Renal cortex interstitium (tissue), 11 donors: ENCODE results near the gene UBE2D4. TPM values are rescaled to one million over a fixed set of nuclear protein-coding genes. Genes with fewer than 3 reads are reported as not detected.
"Not testable (repeated sequence)": the region's sequence is repeated elsewhere in the genome, so short reads cannot be mapped to it uniquely, and the experiment has no call there.

ENCODE experiments used
- DNase-seq, 11 donors: peaks; one replicate each; pipeline ENCODE4 v3.0.0-alpha.2; 2013; ENCODE audit warnings: low read depth in 9 of 11, low spot score in 4 of 11; ENCODE audit errors: extremely low read depth in 1 of 11
- polyA plus RNA-seq, 3 donors: library from polyadenylated mRNA; unstranded; fragments of 120-200 nt; gene quantifications; one replicate each; pipeline ENCODE4 v1.2.1, GENCODE V29; 2013; ENCODE audit not compliant: insufficient read length in 3 of 3

Gene UBE2D4
- polyA plus RNA-seq, 3 donors: 19.8 to 20.7 (median 20.6) TPM

- no peak for DNase-seq
Observed at GRCh38 chr7:43943417-43944187, 17.4 kb downstream of the UBE2D4 start.

- DNase-seq: no peak
Observed at GRCh38 chr7:43944286-43944685, 18.1 kb downstream of the UBE2D4 start.

DNA sequence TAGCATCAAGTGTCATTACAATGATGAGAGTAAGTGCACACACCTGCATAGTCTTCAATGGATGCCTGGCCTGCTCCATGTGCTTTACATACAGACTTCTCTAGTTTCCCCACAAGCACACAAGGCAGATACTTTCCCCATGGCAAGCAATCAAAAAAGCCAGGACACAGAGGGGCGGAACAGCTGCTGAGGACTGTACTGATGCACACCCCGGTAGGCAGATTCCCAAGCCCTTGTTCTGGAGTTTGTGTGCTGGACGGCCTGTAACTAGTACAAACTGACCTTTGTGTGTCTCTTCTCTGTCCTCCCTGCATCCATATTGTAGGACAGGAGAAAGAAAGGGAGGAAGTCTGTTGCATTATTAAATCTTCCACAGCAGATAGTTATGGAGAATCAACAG lies 25.8 kb downstream of the UBE2D4 start:
- DNase-seq: no peak

- no peak for DNase-seq
Observed at GRCh38 chr7:43953071-43953470, 26.8 kb downstream of the UBE2D4 start.

DNA sequence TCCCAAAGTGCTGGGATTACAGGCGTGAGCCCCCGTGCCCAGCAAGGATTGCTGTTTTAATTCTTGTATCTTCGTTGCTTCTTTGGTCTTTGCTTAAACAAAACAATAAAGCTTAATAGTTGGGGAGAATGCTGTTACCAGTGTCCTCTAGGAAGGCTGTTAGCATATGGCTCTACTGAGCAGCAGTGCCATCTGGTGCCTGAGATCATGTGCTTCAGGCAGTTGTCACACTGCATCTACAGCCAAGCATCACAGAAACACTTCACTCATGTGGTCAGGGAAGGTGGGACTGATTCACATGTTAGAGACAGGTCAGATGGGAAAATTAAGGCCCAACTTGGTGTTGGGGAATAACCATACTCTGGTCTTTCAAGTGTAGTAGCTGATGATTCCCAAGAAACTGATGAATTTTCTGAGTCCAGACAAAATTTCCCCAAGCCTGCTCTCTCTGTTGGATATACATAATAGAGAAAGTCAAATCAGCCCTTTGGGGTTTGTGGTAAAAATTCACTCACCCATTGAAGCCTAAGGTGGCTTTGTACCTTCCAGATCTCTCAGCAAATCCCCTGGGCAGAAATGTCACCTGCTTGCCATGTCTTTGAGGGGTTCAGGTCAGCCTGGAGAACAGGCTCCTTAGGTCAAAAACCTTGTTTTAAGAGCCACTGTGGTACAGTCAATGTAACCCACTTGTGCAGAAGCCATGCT lies 28.4 kb downstream of the UBE2D4 start:
- peak in 9 of 11 donors; percentile 4 to 18 (median 8) for DNase-seq

DNA sequence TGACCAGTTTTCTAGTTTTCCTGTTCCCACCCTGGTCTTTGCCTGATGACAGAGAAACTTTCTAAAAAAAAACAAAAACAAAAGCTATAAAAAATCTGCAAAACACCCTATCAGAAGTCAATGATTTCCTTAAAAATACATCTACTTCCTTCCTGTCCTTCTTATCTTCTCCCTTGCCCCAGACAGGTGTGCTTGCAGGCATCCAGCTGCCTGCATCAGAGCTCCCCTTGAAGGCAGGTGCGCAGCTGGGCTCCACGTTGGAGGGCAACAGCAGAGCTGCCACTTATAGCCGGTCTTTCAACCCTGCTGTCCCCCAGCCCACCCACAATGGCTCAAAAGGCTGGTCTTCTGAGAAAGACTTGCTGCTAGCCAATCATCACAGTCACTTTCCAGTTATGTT lies 29.8 kb downstream of the UBE2D4 start:
- no peak for DNase-seq

DNA sequence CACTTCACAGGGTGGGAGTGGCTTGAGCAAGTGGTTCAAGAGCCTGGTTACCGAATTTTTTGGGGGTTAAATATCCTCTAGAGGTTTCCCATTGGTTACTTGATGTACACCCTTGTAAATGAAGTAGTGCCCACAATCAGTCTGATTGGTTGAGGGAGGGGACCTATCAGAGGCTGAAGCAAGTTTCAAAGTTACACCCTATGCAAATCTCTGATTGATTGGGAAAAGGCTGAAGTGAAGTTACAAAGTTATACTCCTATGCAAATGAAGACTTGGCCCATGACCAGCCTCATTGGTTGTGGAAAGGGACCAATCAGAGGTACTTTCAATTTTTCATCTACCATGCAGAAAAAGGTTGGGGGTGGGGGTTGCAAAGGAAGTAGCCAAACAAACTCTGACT lies 34.7 kb downstream of the UBE2D4 start:
- no peak for DNase-seq

DNA sequence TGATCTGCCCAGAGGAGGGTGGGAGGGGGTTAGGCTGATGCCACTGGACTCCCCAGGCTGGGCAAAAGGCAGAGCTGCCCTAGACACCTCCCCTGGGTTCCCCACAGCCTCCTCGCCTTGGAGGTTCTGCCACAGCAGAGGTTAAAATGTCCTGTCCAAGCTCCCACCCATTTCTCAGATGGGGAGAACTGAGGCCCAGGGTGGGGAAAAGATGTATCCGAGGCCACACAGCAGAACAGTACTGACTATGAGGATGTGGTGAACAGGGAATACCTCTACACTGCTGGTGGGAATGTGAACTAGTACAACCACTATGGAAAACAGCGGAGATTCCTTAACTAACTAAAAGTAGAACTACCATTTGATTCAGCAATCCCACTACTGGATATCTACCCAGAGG lies 40.2 kb downstream of the UBE2D4 start:
- not testable (repeated sequence) for DNase-seq

GRCh38 chr7:43968172-43969040 lies 42.2 kb downstream of the UBE2D4 start:
- not testable (repeated sequence) for DNase-seq

- DNase-seq: not testable (repeated sequence)
Observed at GRCh38 chr7:43969586-43969985, 43.4 kb downstream of the UBE2D4 start.

- not testable (repeated sequence) for DNase-seq
Observed at GRCh38 chr7:43970698-43971097, 44.5 kb downstream of the UBE2D4 start.

DNA sequence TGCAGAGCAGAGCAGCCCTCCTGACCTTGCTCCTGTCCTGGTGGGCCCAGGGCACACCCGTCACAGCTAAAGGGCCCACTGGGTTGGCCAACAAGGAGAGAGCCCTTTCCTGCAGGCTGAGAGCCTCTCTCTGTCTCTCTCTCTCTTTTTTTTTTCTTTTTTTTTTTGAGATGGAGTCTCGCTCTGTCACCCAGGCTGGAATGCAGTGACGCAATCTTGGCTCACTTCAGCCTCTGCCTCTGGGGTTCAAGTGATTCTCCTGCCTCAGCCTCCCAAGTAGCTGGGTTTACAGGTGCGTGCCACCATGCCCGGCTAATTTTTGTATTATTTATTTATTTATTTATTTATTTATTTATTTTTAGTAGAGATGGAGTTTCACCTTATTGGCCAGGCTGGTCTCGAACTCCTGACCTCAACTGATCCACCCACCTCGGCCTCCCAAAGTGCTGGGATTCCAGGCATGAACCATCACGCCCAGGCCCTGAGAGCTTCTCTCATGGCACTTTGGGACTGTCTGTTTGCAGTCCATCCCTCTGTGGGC lies 47.9 kb downstream of the UBE2D4 start:
- DNase-seq: not testable (repeated sequence)

DNA sequence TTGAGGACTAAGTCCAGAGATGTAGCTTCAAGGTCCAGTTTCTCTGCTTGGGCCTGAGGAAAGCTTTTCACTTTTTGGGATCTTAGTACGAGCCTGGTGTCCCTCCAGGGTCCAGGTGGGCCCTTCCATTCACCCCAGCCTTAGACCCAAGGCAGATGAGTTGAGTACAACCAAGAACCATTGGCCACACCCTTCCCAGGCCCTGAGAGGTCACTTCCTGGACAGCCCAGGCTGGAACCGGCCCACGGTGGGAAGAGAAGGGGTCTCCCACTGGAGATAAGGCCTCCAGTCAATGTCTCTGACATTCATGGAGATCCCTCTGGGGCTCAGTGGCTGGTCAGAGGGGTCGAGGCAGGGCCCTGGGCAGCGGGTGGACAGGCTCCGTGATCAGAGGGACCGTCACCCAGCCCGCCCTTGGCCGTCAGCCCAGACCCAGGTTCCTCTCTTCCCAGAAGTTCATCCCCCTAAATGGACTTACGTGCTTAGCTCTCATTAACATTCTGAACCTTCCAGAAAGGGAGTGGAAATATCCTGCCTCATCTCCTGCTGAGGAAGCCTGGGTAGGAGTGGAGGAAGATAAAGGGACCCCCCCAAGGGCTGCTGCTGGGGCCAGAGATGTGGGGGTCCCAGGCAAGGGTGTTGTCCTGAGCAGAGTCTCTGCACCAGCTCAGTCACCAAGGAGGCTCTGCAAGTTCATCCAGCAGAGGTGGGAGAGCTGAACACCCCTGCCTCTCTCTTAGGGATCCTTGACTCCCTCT lies 48.7 kb downstream of the UBE2D4 start:
- DNase-seq: not testable (repeated sequence)

DNA sequence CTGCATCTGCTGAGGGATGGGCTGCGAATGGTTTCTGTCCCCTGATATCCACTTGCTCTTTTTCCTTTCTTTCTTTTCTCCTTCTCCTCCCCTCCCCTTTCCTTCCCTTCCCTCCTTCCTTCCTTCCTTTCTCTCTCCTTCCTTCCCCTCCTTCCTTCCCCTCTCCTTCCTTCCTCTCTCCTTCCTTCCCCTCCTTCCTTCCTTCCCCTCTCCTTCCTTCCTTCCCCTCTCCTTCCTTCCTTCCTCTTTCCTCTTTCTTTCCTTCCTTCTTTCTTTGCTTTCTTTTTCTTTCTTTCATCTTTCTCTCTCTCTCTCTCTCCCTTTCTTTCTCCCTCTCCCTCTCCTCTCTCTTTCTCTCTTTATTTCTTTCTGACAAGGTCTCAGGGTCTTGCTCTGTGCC lies 51.3 kb downstream of the UBE2D4 start:
- DNase-seq: no peak

GRCh38 chr7:43978102-43978501 lies 51.9 kb downstream of the UBE2D4 start:
- DNase-seq: not testable (repeated sequence)

DNA sequence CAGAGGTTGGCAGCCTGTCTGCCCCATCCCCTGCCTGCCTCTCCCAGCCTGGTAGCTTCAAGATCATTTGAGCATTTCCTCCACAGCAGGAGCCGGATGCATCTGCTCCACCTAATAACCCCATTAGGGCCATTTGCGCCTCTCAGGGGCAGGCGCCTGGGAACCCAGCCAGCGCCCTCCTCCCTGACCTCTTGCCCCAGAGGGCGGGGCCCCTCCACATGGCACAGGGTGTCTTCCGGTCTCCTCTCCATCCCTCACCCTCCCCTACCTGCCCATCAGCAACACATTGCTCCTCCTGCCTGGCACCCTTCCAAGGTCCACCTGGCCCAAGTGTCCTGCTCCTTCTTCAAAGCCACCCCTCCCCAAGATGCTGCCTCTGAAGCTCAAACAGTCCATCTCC lies 56.6 kb downstream of the UBE2D4 start:
- DNase-seq: not testable (repeated sequence)

DNA sequence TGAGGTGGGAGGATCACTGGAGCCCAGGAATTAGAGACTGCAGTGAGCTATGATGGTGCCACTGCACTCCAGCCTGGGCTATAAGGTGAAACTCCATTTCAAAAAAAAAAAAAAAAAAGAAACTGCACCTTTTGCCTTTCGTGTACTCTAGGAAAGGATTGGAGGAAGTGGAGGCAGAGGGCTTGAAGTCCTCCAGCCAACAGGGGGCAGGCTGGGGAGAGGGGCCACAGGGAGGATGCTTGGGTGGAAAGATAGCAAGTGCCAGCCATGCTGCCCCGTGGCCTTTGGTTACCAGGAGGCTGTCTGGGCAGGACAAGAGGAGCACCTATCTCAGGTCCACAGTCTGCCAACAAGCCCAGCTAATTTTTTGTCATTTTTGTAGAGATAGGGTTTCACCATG lies 57.5 kb downstream of the UBE2D4 start:
- not testable (repeated sequence) for DNase-seq
